Daoy (cell line): ENCODE measurements around the gene TSR3. TPM values are rescaled to one million over a fixed set of nuclear protein-coding genes. Genes with fewer than 3 reads are reported as not detected.

Experiments used
- DNase-seq: peaks from one replicate; pipeline ENCODE4 v3.0.0-alpha.2; 2015; ENCODE audit warnings: low read depth
- total RNA-seq: library from RNA; depleted of rRNA; stranded (reverse); fragments of >200 nt; shearing (Covaris generic); gene quantifications from 2 replicates; pipeline ENCODE4 v1.2.3, GENCODE V29; 2014; rRNA removed

The TSR3 gene
- total RNA-seq, 1 experiment from 2014 or later, result 95.5 TPM

GRCh38 chr16:1309888-1310831, 41.5 kb downstream of the TSR3 start:
- no peak for DNase-seq

- DNase-seq, result peak; percentile 95
These were observed 42.4 kb downstream of the TSR3 start, which contains the start of gene UBE2I for GRCh38 chr16:1308977-1309885. TSS of gene UBE2I (plus strand) at chr16:1309636. CDS start at chr16:1314031, 4,395 bp downstream.

GRCh38 chr16:1308036-1308976, 43.4 kb downstream of the TSR3 start:
- DNase-seq, result no peak

- DNase-seq, result no peak
These were observed 45.3 kb downstream of the TSR3 start for GRCh38 chr16:1306334-1306733.

- no peak for DNase-seq
These were observed 45.9 kb downstream of the TSR3 start for GRCh38 chr16:1305823-1306222.

- DNase-seq, result no peak
These were observed 50.1 kb downstream of the TSR3 start for GRCh38 chr16:1301562-1301961.

GRCh38 chr16:1300664-1301476, 50.8 kb downstream of the TSR3 start:
- peak; percentile 62 for DNase-seq

- DNase-seq, result no peak
These were observed 51.8 kb downstream of the TSR3 start for GRCh38 chr16:1299868-1300203.

Other genes with a start within 250 kb of the TSR3 start
- gene CACNA1H, start 198.8 kb downstream of the TSR3 start, total RNA-seq, result 0.06 and 0.80 TPM in 2 replicates
- 0.23 TPM in 1 of 2 replicates, not detected in the other for gene TPSG1, start 126.6 kb downstream of the TSR3 start, total RNA-seq
- not detected in 2 replicates for gene TPSB2, start 121.7 kb downstream of the TSR3 start, total RNA-seq
- gene TPSAB1, start 111.2 kb downstream of the TSR3 start, total RNA-seq, result not detected in 2 replicates
- not detected in 2 replicates for gene TPSD1, start 95.8 kb downstream of the TSR3 start, total RNA-seq
- gene UBE2I, start 42.2 kb downstream of the TSR3 start, total RNA-seq, result 37.6 and 69.5 TPM in 2 replicates
- 0.11 and 1.2 TPM in 2 replicates for gene BAIAP3, start 18.2 kb downstream of the TSR3 start, total RNA-seq
- 10.8 and 15.9 TPM in 2 replicates for gene GNPTG, start 53 bp upstream of the TSR3 start, total RNA-seq
- 12.1 and 13.7 TPM in 2 replicates for gene UNKL, start 62.8 kb upstream of the TSR3 start, total RNA-seq
- gene UQCC4, start 68.9 kb upstream of the TSR3 start, total RNA-seq, result 21.7 and 25.8 TPM in 2 replicates
- not detected in 2 replicates for gene PERCC1, start 79.2 kb upstream of the TSR3 start, total RNA-seq
- not detected in 2 replicates for gene CCDC154, start 92.7 kb upstream of the TSR3 start, total RNA-seq
- 15.6 and 28.2 TPM in 2 replicates for gene CLCN7, start 123.2 kb upstream of the TSR3 start, total RNA-seq
- not detected in 2 replicates for gene PTX4, start 137.1 kb upstream of the TSR3 start, total RNA-seq
- 19.9 and 44.0 TPM in 2 replicates for gene TELO2, start 141.5 kb upstream of the TSR3 start, total RNA-seq
- gene TMEM204, start 181.8 kb upstream of the TSR3 start, total RNA-seq, result 1.1 TPM in 1 of 2 replicates, not detected in the other